Type B pancreatic cell (in vitro differentiated cells): ENCODE measurements around the gene PHACTR2. TPM values are rescaled to one million over a fixed set of nuclear protein-coding genes. Genes with fewer than 3 reads are reported as not detected.

Experiments used
- DNase-seq: peaks from one replicate; pipeline ENCODE4 v3.0.0; 2021; ENCODE audit warnings: mixed read lengths; ENCODE audit not compliant: unreplicated experiment; ENCODE audit errors: extremely low spot score
- H3K27ac Mint-ChIP-seq: 2 replicates; pipeline ENCODE4 v1.8.0; 2021; ENCODE audit warnings: mild to moderate bottlenecking, mixed read lengths
- H3K27me3 Mint-ChIP-seq: 2 replicates; pipeline ENCODE4 v1.8.0; 2021; ENCODE audit warnings: mixed read lengths
- H3K36me3 Mint-ChIP-seq: 2 replicates; pipeline ENCODE4 v1.8.0; 2021; ENCODE audit warnings: mixed read lengths
- H3K4me1 Mint-ChIP-seq: one replicate; pipeline ENCODE4 v1.8.0; 2021; ENCODE audit warnings: mixed read lengths; ENCODE audit not compliant: unreplicated experiment
- H3K4me3 Mint-ChIP-seq: 2 replicates; pipeline ENCODE4 v1.8.0; 2021; ENCODE audit warnings: mild to moderate bottlenecking, mixed read lengths
- H3K9me3 Mint-ChIP-seq: 2 replicates; pipeline ENCODE4 v1.8.0; 2021; ENCODE audit warnings: mixed read lengths
- total RNA-seq: library from RNA; stranded (reverse); gene quantifications from 2 replicates; pipeline ENCODE4 v1.2.1, GENCODE V29; 2021; ENCODE audit warnings: low replicate concordance
- TF ChIP-seq, protein P1 (sequence below): fragments of 200-600 bp; sonication (generic); conservative IDR thresholded peaks from 2 replicates; pipeline ENCODE4 v1.5.0; 2021; ENCODE audit warnings: antibody characterized with exemption, mild to moderate bottlenecking

Gene PHACTR2
- total RNA-seq, 1 donor from 2014 or later, result 59.2 TPM

DNA sequence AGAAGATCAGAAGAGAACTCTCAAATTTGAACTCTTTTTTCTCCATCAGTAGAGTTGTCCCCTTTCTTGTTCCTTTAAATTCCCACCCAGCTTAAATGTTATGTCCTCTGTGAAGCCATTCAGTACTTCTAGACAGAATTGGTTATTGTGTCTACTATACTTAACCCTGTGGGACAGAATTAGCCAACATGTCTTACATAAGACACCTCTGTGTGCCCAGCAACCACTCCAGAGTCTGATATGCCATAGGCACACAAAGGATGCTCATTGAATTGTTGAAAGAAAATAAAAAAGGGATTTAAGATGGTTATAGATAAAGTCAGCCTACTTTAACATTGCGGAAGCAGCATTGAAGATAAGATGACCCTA is 88.4 kb downstream of the PHACTR2 start:
- Mint-ChIP-seq H3K4me1 (no peaks in the 10 kb centered on the region), H3K27me3 (peaks cover 2% of the 10 kb centered on the region), H3K36me3 (peaks cover 34% of the 10 kb centered on the region), H3K27ac (no peak overlapping the region), H3K4me3 (no peak overlapping the region), H3K9me3 (no peaks in the 10 kb centered on the region)
- DNase-seq, result no peak
- TF ChIP-seq, protein P1, sequence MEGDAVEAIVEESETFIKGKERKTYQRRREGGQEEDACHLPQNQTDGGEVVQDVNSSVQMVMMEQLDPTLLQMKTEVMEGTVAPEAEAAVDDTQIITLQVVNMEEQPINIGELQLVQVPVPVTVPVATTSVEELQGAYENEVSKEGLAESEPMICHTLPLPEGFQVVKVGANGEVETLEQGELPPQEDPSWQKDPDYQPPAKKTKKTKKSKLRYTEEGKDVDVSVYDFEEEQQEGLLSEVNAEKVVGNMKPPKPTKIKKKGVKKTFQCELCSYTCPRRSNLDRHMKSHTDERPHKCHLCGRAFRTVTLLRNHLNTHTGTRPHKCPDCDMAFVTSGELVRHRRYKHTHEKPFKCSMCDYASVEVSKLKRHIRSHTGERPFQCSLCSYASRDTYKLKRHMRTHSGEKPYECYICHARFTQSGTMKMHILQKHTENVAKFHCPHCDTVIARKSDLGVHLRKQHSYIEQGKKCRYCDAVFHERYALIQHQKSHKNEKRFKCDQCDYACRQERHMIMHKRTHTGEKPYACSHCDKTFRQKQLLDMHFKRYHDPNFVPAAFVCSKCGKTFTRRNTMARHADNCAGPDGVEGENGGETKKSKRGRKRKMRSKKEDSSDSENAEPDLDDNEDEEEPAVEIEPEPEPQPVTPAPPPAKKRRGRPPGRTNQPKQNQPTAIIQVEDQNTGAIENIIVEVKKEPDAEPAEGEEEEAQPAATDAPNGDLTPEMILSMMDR, result no peak

DNA sequence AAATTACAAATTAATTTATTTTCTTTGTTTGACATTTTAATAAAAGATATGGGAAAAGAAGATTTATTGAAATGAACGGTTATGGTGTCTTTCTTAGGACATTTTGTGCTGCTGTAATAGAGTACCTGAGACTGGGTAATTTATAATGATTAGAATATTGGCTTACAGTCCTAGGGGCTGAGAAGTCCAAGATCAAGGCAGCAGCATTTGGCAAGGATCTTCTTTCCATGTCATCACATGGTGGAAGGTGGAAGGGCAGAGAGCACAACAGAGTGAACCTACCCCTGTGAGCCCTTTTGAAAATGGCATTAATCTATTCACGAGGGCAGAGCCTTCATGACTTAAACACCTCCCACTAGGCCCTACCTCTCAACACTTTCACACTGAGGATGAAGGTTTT is 89.7 kb downstream of the PHACTR2 start:
- H3K4me3 Mint-ChIP-seq, result no peak overlapping the region
- TF ChIP-seq, protein P1, result no peak
- no peaks in the 10 kb centered on the region for H3K27me3 Mint-ChIP-seq
- H3K9me3 Mint-ChIP-seq, result no peaks in the 10 kb centered on the region
- no peak overlapping the region for H3K27ac Mint-ChIP-seq
- DNase-seq, result no peak
- H3K4me1 Mint-ChIP-seq, result no peaks in the 10 kb centered on the region
- H3K36me3 Mint-ChIP-seq, result peaks cover 27% of the 10 kb centered on the region

DNA sequence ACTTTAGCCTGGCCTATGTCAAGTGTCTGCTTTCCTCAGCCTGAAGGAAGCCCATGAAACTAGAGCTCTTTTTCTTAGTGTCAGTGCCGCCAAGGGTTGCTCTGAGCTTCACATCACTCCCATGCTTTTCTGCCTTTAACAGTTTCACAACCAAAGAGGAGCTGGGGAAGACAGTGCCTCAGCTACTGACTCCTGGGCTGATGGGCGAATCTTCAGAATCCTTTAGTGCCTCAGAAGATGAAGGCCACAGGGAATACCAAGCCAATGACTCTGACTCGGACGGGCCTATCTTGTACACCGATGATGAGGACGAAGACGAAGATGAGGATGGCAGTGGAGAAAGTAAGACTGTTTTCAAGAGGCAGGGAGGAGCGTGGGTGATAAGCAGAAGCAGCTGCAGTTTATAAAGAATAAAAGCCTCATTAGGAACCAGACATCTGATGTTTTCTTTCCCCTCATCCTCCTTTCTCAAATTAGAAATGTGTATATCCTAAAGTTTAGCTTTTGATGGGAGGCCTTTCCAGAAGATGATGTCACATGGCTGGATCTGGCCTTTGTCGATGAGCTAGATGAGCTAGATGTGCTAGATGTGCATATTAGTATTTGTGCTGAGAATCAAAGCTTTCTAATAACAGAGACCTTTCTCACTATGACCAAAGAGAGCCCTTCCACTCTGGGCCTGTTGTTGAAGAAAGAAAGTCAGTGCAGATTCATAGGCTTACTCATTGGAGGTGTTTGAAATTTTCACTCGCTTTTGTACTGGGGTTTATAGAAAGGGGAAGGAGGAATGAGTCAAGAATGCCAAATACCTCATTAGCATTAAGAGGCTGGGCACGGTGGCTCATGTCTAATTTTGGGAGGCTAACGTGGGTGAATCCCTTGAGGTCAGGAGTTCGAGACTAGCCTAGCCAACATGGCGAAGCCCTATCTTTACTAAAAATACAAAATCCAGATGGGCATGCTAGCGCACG is 94.6 kb downstream of the PHACTR2 start:
- Mint-ChIP-seq H3K36me3 (peaks cover 33% of the 10 kb centered on the region), H3K27me3 (no peaks in the 10 kb centered on the region), H3K4me1 (peaks cover 11% of the 10 kb centered on the region), H3K27ac (no peak overlapping the region), H3K9me3 (no peaks in the 10 kb centered on the region), H3K4me3 (no peak overlapping the region)
- no peak for DNase-seq
- TF ChIP-seq, protein P1, result no peak

DNA sequence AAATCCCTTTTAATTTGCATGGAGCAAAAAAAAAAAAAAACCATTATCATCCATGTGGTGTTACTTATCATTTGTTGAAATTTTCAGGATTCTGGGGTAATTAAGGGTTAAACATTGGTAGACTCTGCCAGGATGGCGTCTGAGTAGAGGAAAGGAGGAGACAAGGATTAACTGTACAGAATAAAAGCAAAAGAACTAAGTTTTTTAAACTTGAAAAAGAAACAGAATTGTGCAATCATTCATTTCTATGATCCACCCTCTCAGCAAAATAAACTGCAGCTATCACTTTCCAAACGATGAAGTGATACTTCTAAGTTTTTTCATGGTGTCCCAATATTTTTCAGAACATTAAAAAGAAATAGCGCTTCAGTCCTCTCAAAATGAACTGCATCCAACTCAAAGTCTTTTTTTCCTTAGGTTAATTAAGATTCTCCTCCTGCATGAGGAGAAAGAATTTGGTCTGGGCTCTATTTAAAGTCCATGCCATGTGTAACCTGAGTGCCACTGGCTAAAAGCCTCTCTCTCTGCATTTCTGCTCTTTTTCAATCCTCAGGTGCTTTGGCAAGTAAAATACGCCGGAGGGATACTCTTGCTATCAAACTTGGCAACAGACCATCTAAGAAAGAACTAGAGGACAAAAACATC is 95.9 kb downstream of the PHACTR2 start:
- DNase-seq, result no peak
- no peak overlapping the region for H3K27ac Mint-ChIP-seq
- TF ChIP-seq, protein P1, result no peak
- H3K4me3 Mint-ChIP-seq, result no peak overlapping the region
- peaks cover 28% of the 10 kb centered on the region for H3K36me3 Mint-ChIP-seq
- peaks cover 11% of the 10 kb centered on the region for H3K4me1 Mint-ChIP-seq
- no peaks in the 10 kb centered on the region for H3K9me3 Mint-ChIP-seq
- no peaks in the 10 kb centered on the region for H3K27me3 Mint-ChIP-seq

DNA sequence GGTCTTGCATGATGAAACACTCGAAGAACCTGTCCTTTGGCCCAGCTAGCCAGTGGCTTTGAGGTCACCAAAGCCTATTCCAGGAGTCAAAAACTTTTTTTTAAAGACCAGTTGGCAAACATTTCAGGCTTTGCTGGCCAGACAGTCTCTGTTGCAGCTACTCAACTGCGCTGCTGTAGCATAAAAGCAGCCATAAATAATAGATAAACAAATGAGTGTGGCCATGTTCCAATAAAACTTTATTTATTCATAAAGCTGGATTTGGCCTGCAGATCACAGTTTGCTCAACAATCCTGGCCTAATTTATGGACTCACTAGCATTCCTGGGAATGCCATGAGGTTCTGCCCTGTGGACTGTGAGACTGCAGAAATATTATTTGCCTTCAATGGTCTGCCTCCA is 96.6 kb downstream of the PHACTR2 start:
- Mint-ChIP-seq H3K27me3 (no peaks in the 10 kb centered on the region), H3K4me3 (no peak overlapping the region), H3K36me3 (peaks cover 28% of the 10 kb centered on the region), H3K27ac (no peak overlapping the region), H3K9me3 (no peaks in the 10 kb centered on the region), H3K4me1 (peaks cover 11% of the 10 kb centered on the region)
- DNase-seq, result no peak
- TF ChIP-seq, protein P1, result no peak
